ENCODE measurements around the gene LIMK1.

LIMK1 gene

DNA sequence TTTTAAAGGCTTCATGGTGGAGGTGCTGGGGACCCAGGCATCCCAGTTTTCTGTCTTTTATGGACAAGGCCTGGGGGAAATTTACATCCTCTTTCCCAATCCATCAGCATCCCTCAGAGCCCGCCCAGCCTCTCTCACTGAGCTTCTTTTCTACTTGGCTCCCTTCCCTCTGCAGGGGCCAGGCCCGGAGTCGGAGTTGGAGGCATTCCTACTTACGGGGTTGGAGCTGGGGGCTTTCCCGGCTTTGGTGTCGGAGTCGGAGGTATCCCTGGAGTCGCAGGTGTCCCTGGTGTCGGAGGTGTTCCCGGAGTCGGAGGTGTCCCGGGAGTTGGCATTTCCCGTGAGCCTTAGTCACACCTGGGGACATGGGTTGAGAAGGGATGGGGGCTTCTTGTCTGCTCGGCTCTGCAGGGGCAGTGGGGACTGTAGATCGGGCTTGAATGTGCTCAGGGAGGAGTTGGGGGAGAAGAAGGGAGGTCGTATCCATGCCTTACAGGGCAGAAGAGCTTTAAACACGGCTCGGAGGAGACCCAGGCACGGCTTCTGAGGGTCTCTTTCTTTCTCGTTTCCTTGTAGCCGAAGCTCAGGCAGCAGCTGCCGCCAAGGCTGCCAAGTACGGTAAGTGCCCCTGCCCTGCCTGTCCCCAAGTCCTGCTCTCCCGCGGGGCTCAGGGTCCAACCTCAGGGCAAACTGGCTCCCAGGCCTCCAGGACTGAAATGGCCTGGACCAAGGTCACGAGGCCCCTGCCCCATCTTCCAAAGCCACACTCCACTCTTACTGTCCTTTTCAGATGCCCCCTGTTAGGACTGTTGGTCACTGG lies 27.3 kb upstream of the LIMK1 start:
- DNase-seq (ENCODE audit: low read depth) = no peak

DNA sequence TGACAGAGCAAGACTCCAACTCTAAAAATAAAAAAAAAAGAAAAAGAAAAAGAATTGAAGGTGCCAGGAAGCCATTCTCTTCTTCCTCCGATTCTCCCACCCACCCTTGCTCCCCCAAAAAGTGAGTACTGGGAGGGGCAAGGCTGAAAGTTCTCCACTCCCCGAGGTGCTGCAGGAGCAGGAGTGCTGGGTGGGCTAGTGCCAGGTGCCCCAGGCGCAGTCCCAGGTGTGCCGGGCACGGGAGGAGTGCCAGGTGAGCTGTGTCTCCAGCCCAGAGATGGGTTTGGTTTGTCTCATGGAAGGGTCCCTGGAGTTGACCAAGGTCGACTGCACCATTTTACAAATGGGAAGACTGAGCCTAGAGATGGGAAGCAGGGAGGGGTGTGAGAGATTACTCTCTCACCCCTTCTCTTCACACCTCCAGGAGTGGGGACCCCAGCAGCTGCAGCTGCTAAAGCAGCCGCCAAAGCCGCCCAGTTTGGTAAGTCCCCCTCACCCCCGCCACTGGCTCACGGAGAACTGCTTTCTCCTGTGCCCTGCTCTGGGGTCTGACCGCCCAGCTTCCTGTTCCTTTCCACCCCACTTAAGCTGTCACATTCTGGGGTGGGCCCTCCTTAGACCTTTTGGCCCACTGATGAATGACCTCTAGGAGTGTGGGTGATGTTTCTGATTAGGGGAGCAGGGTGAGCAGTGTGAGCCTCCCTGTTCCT lies 26.2 kb upstream of the LIMK1 start:
- DNase-seq (ENCODE audit: low read depth) = no peak

DNA sequence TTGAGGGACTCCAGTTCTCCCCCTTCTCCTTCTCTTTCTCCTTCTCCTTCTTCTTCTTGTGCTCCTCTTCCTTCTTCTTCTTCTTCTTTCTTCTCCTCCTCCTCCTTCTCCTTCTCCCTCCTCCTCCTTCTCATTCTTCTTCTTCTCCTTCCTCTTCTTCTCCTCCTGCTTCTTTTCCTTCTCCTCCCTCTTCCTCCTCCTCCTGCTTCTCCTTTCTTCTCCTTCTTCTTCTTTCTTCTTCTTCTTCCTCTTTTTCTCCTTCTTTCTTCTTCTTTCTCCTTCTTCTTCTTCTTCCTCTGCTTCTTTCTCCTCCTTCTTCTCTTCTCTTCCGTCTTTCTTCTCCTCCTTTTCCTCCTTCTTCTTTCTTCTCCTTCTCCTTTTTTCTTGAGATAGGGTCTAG lies 25.6 kb upstream of the LIMK1 start:
- DNase-seq (ENCODE audit: low read depth) = no peak

DNA sequence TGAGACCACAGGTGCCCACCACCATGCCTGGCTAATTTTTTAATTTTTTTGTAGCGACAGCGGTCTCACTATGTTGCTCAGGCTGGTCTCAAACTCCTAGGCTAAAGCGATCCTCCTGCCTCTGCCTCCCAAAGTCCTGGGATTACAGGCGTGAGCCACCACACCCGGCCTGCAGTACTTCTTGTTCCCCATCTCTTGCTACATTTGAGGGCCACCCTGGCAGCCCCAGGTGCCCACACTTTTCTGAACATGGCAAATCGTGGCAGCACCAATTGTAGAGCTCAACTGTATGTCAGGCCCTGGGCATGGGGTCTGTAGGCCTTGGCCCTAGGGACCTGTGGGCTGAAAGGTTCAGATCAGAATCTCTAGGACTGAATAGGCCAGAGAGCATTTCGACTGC lies 25.1 kb upstream of the LIMK1 start:
- no peak for DNase-seq (ENCODE audit: low read depth)

DNA sequence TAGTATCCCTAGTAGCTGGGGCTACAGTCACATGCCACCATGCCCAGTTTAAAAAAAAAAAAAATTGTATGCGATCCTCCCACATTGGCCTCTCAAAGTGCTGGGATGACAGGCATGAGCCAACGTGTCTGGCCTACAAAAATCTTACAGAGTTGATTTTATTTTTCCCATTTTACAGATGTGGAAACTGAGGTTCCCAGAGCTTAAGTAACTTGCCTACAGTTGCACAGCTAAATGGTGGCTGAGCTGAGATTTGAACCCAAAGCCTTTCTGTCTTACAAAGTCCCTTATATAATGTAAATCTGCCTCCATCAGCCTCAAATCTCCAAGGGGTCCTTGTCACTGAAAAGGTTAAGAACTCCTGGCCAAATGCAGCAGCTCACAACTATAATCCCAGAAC lies 24.6 kb upstream of the LIMK1 start:
- DNase-seq (ENCODE audit: low read depth) = no peak

DNA sequence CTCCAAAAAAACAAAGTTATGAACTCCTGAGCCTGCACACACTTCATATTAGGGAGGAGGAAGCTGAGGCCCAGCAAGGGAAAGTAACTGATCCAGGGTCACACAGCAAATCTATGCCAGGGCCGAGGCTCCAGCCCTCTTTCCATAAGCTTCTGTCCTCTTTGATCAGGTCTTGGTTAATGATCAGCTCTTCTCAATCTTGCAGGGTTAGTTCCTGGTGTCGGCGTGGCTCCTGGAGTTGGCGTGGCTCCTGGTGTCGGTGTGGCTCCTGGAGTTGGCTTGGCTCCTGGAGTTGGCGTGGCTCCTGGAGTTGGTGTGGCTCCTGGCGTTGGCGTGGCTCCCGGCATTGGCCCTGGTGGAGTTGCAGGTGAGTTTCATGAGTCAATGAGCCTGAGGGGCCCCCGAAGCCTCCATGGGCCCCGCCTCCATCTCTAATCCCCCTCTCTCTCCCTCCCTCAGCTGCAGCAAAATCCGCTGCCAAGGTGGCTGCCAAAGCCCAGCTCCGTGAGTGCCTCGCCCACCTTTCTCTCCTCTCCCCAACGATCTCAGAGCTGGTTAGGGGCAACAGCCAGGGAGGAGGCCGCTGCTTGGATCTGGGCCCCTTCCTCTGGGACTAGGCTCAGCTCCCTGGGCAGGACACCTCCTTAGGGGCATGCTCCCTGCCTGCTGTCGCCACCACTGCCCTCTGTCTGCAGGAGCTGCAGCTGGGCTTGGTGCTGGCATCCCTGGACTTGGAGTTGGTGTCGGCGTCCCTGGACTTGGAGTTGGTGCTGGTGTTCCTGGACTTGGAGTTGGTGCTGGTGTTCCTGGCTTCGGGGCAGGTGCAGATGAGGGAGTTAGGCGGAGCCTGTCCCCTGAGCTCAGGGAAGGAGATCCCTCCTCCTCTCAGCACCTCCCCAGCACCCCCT lies 23.7 kb upstream of the LIMK1 start:
- DNase-seq (ENCODE audit: low read depth) = no peak

DNA sequence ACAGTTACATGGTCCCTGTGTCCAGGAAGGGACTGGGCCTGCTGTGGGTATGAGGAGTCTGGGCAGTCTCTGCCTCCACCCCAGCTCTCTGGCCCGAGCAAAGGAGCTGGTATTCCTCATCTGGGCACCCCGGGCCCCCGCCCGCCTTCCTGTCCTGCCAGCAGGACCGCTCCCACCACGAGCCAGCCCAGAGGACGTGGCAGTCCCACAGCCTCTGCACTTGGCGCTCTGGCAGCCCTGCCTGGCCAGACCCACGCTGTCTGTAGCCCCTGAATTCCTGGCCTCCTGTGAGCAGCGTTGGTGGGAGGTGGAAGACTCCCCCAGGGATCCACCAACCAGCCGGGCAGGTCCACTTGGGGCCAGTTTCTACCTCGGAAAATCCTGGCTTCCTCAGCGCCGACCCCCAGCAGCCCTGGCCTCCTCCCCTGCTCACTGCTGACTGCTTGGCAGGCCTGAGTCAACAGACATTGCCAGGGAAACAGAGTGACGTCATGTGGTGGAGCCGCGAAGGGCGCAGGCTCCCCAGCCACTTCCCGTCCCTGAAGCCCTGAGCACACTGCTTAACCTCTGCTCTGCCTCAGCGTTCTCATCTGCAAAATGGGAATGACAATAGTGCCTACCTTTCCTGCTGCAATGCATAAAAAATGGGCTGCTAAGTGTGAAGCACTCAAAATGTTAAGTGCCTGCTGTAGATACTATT lies 21.6 kb upstream of the LIMK1 start:
- DNase-seq (ENCODE audit: low read depth) = peak; percentile 34

DNA sequence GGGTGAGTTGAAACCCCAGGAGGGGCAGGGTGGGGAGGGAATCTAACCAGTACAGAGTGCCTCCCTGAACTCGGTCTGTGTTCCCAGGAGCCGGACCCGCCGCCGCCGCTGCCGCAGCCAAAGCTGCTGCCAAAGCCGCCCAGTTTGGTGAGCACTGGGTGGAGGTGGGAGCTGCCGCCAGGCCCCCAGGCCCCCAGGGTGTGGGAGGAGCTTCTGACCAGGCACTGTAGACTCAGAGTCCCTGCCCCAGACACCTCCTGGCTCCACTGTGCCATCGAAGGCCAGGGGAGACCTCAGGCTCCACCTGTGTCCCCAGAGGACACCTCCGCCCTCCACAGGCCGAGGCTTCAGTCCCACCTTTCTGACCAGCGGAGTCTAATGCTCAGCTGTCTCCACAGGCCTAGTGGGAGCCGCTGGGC lies 20.4 kb upstream of the LIMK1 start:
- no peak for DNase-seq (ENCODE audit: low read depth)

DNA sequence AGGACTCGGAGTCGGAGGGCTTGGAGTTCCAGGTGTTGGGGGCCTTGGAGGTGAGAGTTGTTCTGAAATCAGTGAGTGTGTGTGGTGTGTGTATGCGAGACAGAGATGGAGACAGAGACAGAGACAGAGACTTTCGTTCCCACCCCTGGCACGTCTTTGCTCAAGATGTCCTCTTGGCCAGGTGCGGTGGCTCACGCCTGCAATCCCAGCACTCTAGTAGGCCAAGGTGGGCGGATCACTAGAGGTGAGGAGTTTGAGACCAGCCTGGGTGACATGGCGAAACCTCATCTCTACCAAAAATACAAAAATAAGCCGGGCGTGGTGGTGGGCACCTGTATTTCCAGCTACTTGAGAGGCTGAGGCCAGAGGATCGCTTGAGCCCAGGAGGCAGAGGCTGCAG lies 20.0 kb upstream of the LIMK1 start:
- no peak for DNase-seq (ENCODE audit: low read depth)

DNA sequence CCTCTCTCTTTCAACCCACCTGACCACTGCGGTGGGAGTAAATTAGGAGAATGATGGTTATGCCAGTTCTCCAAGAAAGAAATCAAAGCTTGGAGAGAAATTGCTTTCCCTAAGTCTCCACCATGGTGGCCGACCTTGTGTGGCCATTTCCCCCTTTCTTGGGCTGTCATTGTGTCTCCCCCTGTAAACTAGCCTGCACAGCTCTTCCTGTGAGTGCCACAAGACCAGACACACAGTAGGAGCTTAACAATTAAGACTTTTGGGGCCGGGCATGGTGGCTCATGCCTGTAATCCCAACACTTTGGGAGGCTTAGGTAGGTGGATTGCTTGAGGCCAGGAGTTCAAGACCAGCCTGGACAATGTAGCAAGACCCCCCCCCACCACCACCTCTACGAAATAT lies 18.9 kb upstream of the LIMK1 start:
- no peak for DNase-seq (ENCODE audit: low read depth)

DNA sequence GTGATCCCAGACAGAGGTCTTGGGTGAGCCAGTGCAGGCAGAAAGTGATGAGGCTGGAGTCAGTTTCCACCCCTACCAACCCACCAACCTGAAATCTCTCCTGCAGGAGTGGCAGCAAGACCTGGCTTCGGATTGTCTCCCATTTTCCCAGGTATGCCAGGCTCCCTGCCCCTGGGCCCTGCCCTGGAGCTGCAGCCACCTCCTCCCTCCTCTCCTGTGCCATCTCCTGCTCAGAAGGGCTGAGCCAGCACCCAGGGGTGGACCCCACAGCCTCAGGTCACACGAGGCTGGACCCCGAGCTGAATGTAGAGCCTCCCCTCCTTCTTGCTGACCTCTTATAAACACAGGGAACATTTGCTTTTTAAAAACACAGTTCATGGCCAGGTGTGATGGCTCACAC lies 17.0 kb upstream of the LIMK1 start:
- DNase-seq (ENCODE audit: low read depth) = no peak

DNA sequence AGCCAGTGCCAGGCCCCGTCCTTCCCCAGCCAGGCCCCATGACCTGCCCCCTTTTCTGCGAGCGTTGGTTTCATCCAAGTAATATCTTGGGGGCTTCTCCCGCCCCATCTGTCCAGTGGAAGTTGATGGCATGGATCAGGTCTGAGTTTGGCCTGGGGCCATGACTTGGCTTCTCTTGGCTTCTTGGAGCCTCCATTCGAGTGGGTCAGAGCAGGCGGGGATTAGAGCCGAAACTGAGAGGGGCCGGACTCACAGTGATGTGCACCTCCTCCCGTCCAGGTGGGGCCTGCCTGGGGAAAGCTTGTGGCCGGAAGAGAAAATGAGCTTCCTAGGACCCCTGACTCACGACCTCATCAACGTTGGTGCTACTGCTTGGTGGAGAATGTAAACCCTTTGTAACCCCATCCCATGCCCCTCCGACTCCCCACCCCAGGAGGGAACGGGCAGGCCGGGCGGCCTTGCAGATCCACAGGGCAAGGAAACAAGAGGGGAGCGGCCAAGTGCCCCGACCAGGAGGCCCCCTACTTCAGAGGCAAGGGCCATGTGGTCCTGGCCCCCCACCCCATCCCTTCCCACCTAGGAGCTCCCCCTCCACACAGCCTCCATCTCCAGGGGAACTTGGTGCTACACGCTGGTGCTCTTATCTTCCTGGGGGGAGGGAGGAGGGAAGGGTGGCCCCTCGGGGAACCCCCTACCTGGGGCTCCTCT lies 15.1 kb upstream of the LIMK1 start:
- no peak for DNase-seq (ENCODE audit: low read depth)

DNA sequence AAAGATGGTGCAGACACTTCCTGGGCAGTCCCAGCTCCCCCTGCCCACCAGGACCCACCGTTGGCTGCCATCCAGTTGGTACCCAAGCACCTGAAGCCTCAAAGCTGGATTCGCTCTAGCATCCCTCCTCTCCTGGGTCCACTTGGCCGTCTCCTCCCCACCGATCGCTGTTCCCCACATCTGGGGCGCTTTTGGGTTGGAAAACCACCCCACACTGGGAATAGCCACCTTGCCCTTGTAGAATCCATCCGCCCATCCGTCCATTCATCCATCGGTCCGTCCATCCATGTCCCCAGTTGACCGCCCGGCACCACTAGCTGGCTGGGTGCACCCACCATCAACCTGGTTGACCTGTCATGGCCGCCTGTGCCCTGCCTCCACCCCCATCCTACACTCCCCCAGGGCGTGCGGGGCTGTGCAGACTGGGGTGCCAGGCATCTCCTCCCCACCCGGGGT lies 14.5 kb upstream of the LIMK1 start:
- DNase-seq (ENCODE audit: low read depth) = no peak

DNA sequence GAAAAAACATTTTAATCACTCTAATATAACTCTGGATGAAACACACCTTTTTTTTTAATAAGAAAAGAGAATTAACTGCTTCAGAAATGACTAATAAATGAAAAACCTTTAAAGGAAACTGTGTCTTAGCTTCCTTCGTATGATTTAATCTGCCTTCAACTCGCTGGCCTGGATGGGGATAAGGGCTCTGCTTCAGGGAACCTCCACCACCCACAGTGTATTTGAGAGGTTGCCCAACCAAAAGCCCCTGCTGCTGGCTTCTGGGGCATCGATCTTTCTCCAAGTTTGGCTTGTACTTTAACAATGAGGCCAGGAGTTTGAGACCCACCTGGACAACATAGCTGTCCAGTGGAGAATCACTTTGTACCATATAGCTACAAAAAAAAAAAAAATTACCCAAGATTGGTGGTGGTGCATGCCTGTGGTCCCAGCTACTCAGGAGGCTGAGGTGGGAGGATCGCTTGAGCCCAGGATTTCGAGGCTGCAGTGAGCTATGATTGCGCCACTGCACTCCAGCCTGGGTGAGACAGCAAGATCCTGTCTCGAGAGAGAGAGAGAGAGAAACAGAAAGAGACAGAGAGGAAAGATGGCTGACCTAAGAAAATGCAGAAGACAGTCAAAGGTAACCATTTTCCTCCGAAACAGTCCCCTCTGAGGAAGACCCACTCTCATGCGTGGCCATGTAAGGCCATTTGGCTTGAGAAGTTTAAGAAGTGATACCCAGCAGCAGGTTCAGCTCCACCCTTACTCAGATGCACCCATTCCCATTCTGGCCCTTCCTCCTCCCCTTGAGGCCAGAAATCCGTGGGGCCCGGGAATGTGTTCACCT lies 13.6 kb upstream of the LIMK1 start:
- DNase-seq (ENCODE audit: low read depth) = no peak

DNA sequence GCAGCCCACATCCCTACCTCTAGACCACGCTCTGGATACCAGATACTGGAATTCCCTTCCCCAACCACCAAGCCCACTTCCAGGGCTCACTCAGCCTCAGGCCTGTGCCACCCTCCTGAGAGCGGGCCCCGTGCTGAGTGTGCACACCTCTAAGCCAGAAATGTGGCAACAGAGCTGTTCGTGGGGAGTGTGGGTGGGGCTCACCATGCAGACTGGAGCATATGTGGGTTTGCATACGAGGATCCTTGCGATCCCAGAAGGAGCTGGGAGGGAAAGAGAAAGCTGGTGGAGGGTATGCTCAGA lies 13.0 kb upstream of the LIMK1 start:
- no peak for DNase-seq (ENCODE audit: low read depth)

DNA sequence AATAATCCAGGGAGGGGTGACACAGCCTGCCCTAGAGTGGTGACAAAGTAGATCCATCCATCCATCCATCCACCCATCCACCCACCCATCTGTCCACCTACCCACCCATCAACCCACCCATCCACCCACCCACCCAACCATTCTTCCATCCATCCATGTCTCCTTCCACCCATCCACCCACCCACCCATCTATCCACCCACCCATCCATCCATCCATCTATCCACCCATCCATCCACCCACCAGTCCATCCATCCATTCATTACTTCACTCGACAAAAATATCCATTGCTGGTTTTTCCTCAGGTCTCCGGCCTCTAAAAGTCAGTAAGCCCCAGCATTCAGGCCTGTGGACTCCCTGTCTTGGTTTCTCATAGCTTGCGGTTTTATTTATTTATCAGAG lies 12.5 kb upstream of the LIMK1 start:
- DNase-seq (ENCODE audit: low read depth) = no peak

DNA sequence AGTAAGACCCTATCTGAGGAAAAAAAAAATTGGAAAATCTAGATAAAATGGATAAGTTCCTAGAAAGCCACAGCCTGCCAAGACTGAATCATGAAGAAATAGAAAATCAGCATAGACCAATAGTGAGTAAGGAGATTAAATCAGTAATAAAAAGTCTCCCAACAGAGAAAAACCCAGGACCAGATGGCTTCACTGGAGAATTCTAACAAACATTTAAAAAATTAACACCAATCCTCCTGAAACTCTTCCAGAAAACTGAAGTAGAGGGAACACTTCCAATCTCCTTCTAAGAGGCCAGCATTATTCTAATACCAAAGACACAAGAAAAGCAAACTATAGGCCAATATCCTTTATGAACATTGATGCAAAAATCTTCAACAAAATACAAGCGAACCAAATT lies 8.8 kb upstream of the LIMK1 start:
- no peak for DNase-seq (ENCODE audit: low read depth)

DNA sequence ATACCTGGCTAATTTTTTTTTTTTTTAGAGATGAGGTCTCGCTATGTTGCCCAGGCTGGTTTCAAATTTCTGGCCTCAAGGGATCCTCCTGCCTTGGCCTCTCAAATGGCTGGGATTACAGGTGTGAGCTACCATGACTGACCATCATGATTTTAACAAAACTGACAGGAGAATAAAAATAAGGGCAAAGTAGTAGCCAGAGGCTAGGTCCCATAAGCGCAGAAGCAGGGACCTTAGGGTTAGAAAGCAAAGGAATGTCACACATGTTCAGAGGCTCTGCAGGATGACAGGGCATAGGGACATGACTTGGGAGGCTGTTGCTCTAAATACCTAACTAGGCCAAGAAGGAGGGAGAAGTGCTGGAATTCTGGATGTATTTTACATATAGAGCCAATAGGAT lies 5.1 kb upstream of the LIMK1 start:
- DNase-seq (ENCODE audit: low read depth) = no peak

DNA sequence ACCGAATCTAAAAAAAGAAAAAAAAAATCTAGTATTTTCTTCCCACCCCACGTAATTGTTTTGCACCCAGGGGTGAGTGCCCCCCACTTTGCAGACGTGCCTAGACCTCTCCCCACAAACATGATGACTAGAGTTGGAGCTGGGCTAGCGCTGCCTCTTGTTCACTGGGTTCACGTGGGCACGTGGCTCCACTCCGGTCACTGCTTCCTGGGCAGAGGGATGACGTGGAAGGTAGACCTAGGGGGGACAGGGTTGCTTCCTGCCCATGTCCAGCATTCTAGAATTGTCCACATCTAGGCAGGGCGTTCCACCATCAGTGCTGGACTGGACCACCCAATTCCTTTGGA lies 861 bp upstream of the LIMK1 start:
- no peak for DNase-seq (ENCODE audit: low read depth)

DNA sequence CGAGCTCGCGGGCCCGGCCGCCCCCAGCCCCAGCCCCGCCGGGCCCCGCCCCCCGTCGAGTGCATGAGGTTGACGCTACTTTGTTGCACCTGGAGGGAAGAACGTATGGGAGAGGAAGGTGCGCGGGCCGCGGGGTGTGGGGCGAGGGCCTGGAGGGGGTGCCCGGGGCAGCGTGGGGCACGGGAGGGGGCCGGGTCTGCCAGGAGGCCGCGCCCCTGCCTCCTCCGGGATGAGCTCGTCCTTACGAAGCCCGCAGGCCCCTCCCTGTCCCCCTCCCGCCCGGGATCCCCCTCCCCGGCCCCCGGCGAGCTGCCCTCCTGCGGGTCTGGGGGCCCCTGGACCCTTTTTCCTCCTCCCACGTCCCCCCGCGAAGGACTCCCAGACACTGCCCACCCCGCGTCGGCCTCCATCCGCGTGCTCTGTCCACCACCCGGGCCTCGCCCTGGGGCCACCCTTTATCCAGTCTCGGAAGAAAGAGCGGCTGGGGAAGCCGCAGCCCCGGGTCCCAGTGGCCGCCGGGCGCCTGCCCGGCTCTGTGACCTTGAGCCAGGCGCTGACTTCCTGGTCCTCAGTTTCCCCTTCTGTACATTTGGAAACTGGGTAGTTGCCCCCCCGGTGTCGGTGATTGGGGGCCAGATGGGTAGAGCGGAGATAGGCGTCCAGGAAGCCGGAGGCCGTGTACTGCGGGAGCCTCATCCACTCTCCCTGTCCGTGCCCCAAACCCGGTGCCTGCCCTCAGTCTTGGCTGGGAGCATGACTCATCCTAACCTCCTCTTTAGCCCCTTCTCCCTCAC lies 521 bp downstream of the LIMK1 start:
- DNase-seq (ENCODE audit: low read depth) = no peak

Measured in activated T-cell treated with anti-CD3 and anti-CD28 coated beads for 24 hours (primary cell).